ENCODE results near the gene DDR1.
A peak's percentile ranks its signal among the peaks of the same experiment; 100 is the strongest.
"Not testable (repeated sequence)": the region's sequence is repeated elsewhere in the genome, so short reads cannot be mapped to it uniquely, and the experiment has no call there.

Gene DDR1

GRCh38 chr6:30883685-30884520 lies at the start of gene DDR1:
Gene DDR1, plus strand, starts transcription at chr6:30884519. Its CDS starts 4,211 bp downstream, at chr6:30888730.
- peak; percentile 57 to 64 for DNase-seq

GRCh38 chr6:30834646-30835045 lies 49.7 kb upstream of the DDR1 start:
- no peak for DNase-seq

GRCh38 chr6:30835576-30835975 lies 48.7 kb upstream of the DDR1 start:
- no peak for DNase-seq

- no peak for DNase-seq
Observed at GRCh38 chr6:30836431-30836866, 47.9 kb upstream of the DDR1 start.

GRCh38 chr6:30836957-30837356 lies 47.4 kb upstream of the DDR1 start:
- DNase-seq, result no peak

GRCh38 chr6:30837432-30837831 lies 46.9 kb upstream of the DDR1 start:
- no peak for DNase-seq

GRCh38 chr6:30837870-30838269 lies 46.4 kb upstream of the DDR1 start:
- no peak for DNase-seq

- no peak for DNase-seq
Observed at GRCh38 chr6:30839671-30840070, 44.6 kb upstream of the DDR1 start.

GRCh38 chr6:30840084-30840934 lies 44.0 kb upstream of the DDR1 start:
- no peak for DNase-seq

- no peak for DNase-seq
Observed at GRCh38 chr6:30840935-30841643, 43.2 kb upstream of the DDR1 start.

- DNase-seq, result no peak
Observed at GRCh38 chr6:30841644-30842504, 42.4 kb upstream of the DDR1 start.

- peak in 1 of 2 donors; percentile 26 for DNase-seq
Observed at GRCh38 chr6:30842754-30843610, 41.3 kb upstream of the DDR1 start.

- DNase-seq, result no peak
Observed at GRCh38 chr6:30843611-30843998, 40.7 kb upstream of the DDR1 start.

- DNase-seq, result no peak
Observed at GRCh38 chr6:30844118-30844535, 40.2 kb upstream of the DDR1 start.

- DNase-seq, result no peak
Observed at GRCh38 chr6:30845183-30845582, 39.1 kb upstream of the DDR1 start.

- no peak for DNase-seq
Observed at GRCh38 chr6:30847421-30847970, 36.8 kb upstream of the DDR1 start.

GRCh38 chr6:30847971-30848436 lies 36.3 kb upstream of the DDR1 start:
- DNase-seq, result no peak

- DNase-seq, result no peak
Observed at GRCh38 chr6:30849903-30850651, 34.2 kb upstream of the DDR1 start.

- not testable (repeated sequence) for DNase-seq
Observed at GRCh38 chr6:30852459-30852858, 31.9 kb upstream of the DDR1 start.

Data from stimulated activated CD4-positive, alpha-beta T cell treated with anti-CD3 and anti-CD28 coated beads, Interleukin-2, amount 100 ng/mL, for 24 hours (primary cell).